ENCODE measurements around the gene SLC25A45.

- TF ChIP-seq CTCF (IDR thresholded peaks at IDR 0.05; ENCODE audit: low read length) (no peak), EZH2 (optimal IDR thresholded peaks at IDR 0.05; ENCODE audit: low read depth, low read length) (no peak)
These were observed 28.6 kb downstream of the SLC25A45 start for GRCh38 chr11:65353900-65354264.

Measured in MM.1S (cell line).